GM12892 (cell line): ENCODE measurements around the gene CDH13.

Experiments
- POLR2A ChIP-seq: IDR thresholded peaks from 2 replicates; pipeline ENCODE4 v1.6.1; 2011; ENCODE audit warnings: low read depth, low read length, control low read depth
- POLR2AphosphoS5 ChIP-seq: IDR thresholded peaks from 2 replicates; pipeline ENCODE4 v1.6.1; 2011; ENCODE audit warnings: low read depth, low read length, control low read depth

GRCh38 chr16:82915139-82915824 lies 288.5 kb downstream of the CDH13 start:
- TF ChIP-seq POLR2A (no peak), POLR2AphosphoS5 (no peak)
